Endothelial cell of umbilical vein (primary cell): ENCODE results near the gene SHPK. TPM values are rescaled to one million over a fixed set of nuclear protein-coding genes. Genes with fewer than 3 reads are reported as not detected.

Experiments used
- BruUV-seq: library from RNA; stranded (reverse); fragments of 400-500 nt; replicated peaks from 2 replicates; lab custom pipeline; 2021; lab: Mats Ljungman, UMichigan
- CTCF ChIA-PET: fragments of 300-600, 350-600 bp; sonication (Branson Sonifier 250); formaldehyde crosslinking; loops from one replicate; lab custom pipeline; 2021; ENCODE audit warnings: antibody characterized with exemption, inconsistent platforms; lab: Charles Lee
- POLR2A ChIA-PET: fragments of 300-600, 350-600 bp; sonication (Branson Sonifier 250); formaldehyde crosslinking; loops from one replicate; lab custom pipeline; 2021; ENCODE audit warnings: antibody characterized with exemption, inconsistent platforms; lab: Charles Lee
- DNase-seq: peaks from one replicate; pipeline ENCODE4 v3.0.0-alpha.2; 2011; ENCODE audit warnings: low read depth, low spot score
- FAIRE-seq: peaks from 2 replicates; lab custom pipeline; 2011; peaks lifted over from hg19 to GRCh38; lab: Jason Lieb, UNC
- H2AFZ ChIP-seq: 2 replicates; pipeline ENCODE4 v1.6.0; 2012; ENCODE audit warnings: low read depth, low read length, control low read depth, inconsistent platforms
- H3K27ac ChIP-seq: 2 replicates; pipeline ENCODE4 v1.5.1; 2011; ENCODE audit warnings: low read depth, mild to moderate bottlenecking, control low read depth, low read length, moderate library complexity; ENCODE audit not compliant: insufficient read depth
- H3K27me3 ChIP-seq, 2 experiments: 2 replicates each; pipeline versions ENCODE4 v1.6.0 to v1.6.1; 2011; ENCODE audit warnings: low read length in 2 of 2, mixed read lengths in 1 of 2; ENCODE audit not compliant: control insufficient read depth in 2 of 2, insufficient read depth in 2 of 2
- H3K36me3 ChIP-seq, 2 experiments: 2 replicates in 1 of 2; 3 replicates in 1 of 2; pipeline ENCODE4 v1.5.1; 2011; ENCODE audit warnings: low read length in 2 of 2, mild to moderate bottlenecking in 1 of 2, moderate library complexity in 1 of 2; ENCODE audit not compliant: control insufficient read depth in 2 of 2, insufficient read depth in 2 of 2; ENCODE audit errors: extremely low read depth in 1 of 2
- H3K4me1 ChIP-seq: 3 replicates; pipeline ENCODE4 v1.5.1; 2011; ENCODE audit warnings: mild to moderate bottlenecking, low read length; ENCODE audit not compliant: control insufficient read depth, insufficient read depth; ENCODE audit errors: extremely low read depth
- H3K4me2 ChIP-seq: 2 replicates; pipeline ENCODE4 v1.6.1; 2011; ENCODE audit warnings: low read length, control low read depth, mixed read lengths; ENCODE audit not compliant: insufficient read depth
- H3K4me3 ChIP-seq, 3 experiments: fragments of 200-600 bp in 1 of 3; sonication (generic), shearing (Covaris generic) in 1 of 3; replicated peaks in 1 of 3; 2 replicates each; pipeline ENCODE4 v1.5.1; 2011 to 2016; ENCODE audit warnings: control low read depth in 3 of 3, low read length in 3 of 3, mild to moderate bottlenecking in 2 of 3, inconsistent platforms in 1 of 3, low read depth in 1 of 3, moderate library complexity in 1 of 3; ENCODE audit not compliant: insufficient read depth in 1 of 3
- H3K79me2 ChIP-seq: 2 replicates; pipeline ENCODE4 v1.6.0; 2012; ENCODE audit warnings: low read length, inconsistent platforms; ENCODE audit not compliant: control insufficient read depth, insufficient read depth
- H3K9ac ChIP-seq: replicated peaks from 2 replicates; pipeline ENCODE3; 2011; ENCODE audit warnings: low read length, control low read depth; ENCODE audit not compliant: insufficient read depth; ENCODE audit errors: extremely low read depth
- H3K9me1 ChIP-seq: replicated peaks from 3 replicates; pipeline ENCODE4 v1.6.0; 2011; ENCODE audit warnings: mild to moderate bottlenecking, low read length; ENCODE audit not compliant: control insufficient read depth, insufficient read depth; ENCODE audit errors: extremely low read depth
- H3K9me3 ChIP-seq: replicated peaks from 2 replicates; pipeline ENCODE4 v1.5.1; 2012; ENCODE audit warnings: low read length, inconsistent platforms; ENCODE audit not compliant: control insufficient read depth, insufficient read depth
- H4K20me1 ChIP-seq: replicated peaks from 2 replicates; pipeline ENCODE3; 2011; ENCODE audit warnings: mild to moderate bottlenecking, low read length; ENCODE audit not compliant: control insufficient read depth, insufficient read depth; ENCODE audit errors: extremely low read depth
- EZH2 ChIP-seq: IDR thresholded peaks from 2 replicates; pipeline ENCODE4 v1.6.1; 2012; ENCODE audit warnings: borderline replicate concordance, low read depth, mild to moderate bottlenecking, moderate library complexity, low read length, inconsistent platforms; ENCODE audit not compliant: severe bottlenecking
- FOS ChIP-seq: IDR thresholded peaks from 2 replicates; pipeline ENCODE4 v1.6.1; 2011; ENCODE audit warnings: mild to moderate bottlenecking, low read length, moderate library complexity, borderline replicate concordance; ENCODE audit not compliant: insufficient read depth
- GATA2 ChIP-seq: IDR thresholded peaks from 2 replicates; pipeline ENCODE4 v1.7.0; 2011; ENCODE audit warnings: low read depth, mild to moderate bottlenecking, moderate library complexity, mixed read lengths, low read length; ENCODE audit not compliant: insufficient read length, insufficient read depth
- JUN ChIP-seq: IDR thresholded peaks from 2 replicates; pipeline ENCODE4 v1.6.1; 2011; ENCODE audit warnings: borderline replicate concordance, low read depth; ENCODE audit not compliant: insufficient read length, insufficient read depth
- MYC ChIP-seq: IDR thresholded peaks from one replicate; pipeline ENCODE4 v1.6.1; 2011; ENCODE audit warnings: mild to moderate bottlenecking, low read depth, low read length
- POLR2A ChIP-seq: IDR thresholded peaks from 2 replicates; pipeline ENCODE4 v1.6.1; 2012; ENCODE audit warnings: low read depth, mild to moderate bottlenecking, control low read depth, low read length
- POLR2AphosphoS5 ChIP-seq: IDR thresholded peaks from 2 replicates; pipeline ENCODE4 v1.6.1; 2012; ENCODE audit warnings: low read depth, mild to moderate bottlenecking, control low read depth, low read length, moderate library complexity; ENCODE audit not compliant: insufficient read depth
- dilution Hi-C: fragments of 300-500 bp; cut with MboI; formaldehyde crosslinking; loops from one replicate; pipeline ENCODE4 v1.15.0; 2019; ENCODE audit warnings: low sequenced_read_pairs; ENCODE audit not compliant: extremely low pct_ligation_motif_present
- intact Hi-C: fragments of 100-400 bp; cut with micrococcal nuclease; formaldehyde crosslinking; loops from one replicate; pipeline ENCODE4 v1.10.0; 2022
- polyA plus RNA-seq, 4 experiments: library from polyadenylated mRNA; depleted of rRNA in 3 of 4; stranded (reverse) in 3 of 4; unstranded in 1 of 4; fragments of >200 nt; gene quantifications; 2 replicates each; pipeline versions ENCODE4 v1.2.1 to v1.2.3, GENCODE V29; 2011 to 2012; ENCODE audit warnings: missing spikeins in 1 of 4
- total RNA-seq: library from RNA; stranded (reverse); gene quantifications from 2 replicates; pipeline ENCODE4 v1.2.3, GENCODE V29; 2021
- TF ChIP-seq, protein P1 (sequence below), 2 donors: IDR thresholded peaks; 1 replicate in 1 of 2; 2 replicates in 1 of 2; pipeline ENCODE4 v1.5.1; 2011; ENCODE audit warnings: low read length in 2 of 2, mild to moderate bottlenecking in 2 of 2, moderate library complexity in 2 of 2, control low read depth in 1 of 2, inconsistent platforms in 1 of 2, low read depth in 1 of 2; ENCODE audit not compliant: insufficient read depth in 1 of 2; ENCODE audit errors: extremely low read depth in 1 of 2
- TF ChIP-seq, protein P2 (sequence below): IDR thresholded peaks from 2 replicates; pipeline ENCODE4 v1.6.1; 2011; ENCODE audit not compliant: insufficient read depth, insufficient read length

The SHPK gene
- total and polyA plus RNA-seq, 2 donors (not counting 3 experiments of a cell fraction or from before 2014, with no cell fraction given), result 15.4 to 15.9 TPM

DNA sequence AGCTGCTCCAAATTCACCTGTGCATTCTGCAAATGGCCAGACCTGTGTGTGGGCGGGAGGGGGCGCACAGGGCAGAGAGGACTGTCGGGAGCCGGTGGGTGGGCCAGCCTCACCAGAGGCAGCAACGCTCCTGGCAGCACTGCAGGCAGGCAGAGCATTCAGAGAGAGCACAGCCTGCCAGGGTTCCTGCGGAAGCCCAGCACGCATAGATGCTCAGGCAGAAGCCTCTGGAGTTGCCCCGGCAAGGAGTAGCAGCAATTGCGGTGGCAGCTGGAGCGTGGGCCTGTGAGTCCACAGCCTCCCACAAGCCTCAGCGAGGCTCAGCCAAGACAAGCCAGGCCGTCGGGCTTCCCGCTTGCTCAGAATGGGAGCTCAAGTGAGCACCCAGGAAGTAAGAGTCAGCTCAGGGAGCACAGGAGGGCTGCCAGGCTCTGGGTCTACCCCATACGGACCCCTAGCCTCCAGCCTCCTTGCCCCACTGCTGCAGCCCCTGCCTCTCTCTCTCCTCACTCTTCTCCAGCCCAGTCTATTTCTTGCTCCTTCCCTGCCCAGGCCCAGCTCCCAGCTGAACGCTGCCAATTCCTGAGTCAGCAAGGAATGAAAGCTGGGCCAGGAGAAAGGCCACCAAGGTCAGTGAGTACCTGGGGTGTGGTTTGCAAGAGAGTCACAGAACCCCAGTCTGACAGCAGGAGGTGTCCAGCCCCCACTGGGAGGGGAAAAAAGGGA, 42.2 kb upstream of the SHPK start:
- FAIRE-seq, result no peak
- no peak overlapping the region for H3K27ac ChIP-seq
- no peaks in the 10 kb centered on the region for H4K20me1 ChIP-seq
- H3K4me3 ChIP-seq, result no peak overlapping the region
- H3K9me1 ChIP-seq, result no peaks in the 10 kb centered on the region
- no peak for DNase-seq
- no peaks in the 10 kb centered on the region for H3K79me2 ChIP-seq
- peaks cover 0 to 4% of the 10 kb centered on the region in 2 experiments for H3K27me3 ChIP-seq
- no peak overlapping the region for H3K9ac ChIP-seq
- TF ChIP-seq, protein P1, sequence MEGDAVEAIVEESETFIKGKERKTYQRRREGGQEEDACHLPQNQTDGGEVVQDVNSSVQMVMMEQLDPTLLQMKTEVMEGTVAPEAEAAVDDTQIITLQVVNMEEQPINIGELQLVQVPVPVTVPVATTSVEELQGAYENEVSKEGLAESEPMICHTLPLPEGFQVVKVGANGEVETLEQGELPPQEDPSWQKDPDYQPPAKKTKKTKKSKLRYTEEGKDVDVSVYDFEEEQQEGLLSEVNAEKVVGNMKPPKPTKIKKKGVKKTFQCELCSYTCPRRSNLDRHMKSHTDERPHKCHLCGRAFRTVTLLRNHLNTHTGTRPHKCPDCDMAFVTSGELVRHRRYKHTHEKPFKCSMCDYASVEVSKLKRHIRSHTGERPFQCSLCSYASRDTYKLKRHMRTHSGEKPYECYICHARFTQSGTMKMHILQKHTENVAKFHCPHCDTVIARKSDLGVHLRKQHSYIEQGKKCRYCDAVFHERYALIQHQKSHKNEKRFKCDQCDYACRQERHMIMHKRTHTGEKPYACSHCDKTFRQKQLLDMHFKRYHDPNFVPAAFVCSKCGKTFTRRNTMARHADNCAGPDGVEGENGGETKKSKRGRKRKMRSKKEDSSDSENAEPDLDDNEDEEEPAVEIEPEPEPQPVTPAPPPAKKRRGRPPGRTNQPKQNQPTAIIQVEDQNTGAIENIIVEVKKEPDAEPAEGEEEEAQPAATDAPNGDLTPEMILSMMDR (IDR thresholded peaks at IDR 0.05; ENCODE audit: extremely low read depth in 1 of 2, insufficient read depth in 1 of 2, low read depth in 1 of 2, low read length in 2 of 2), result no peak
- TF ChIP-seq MYC, result no peak
- H3K4me2 ChIP-seq, result no peak overlapping the region
- dilution Hi-C loops (no loop called here), intact Hi-C loops (no loop called here)
- H3K9me3 ChIP-seq, result no peaks in the 10 kb centered on the region
- CTCF ChIA-PET, result interaction anchor here (1.0 to 2.8 kb wide), 2 partner anchors 45 to 59 kb away, joined by 4 to 9 read pairs; partner anchors contain the start of gene HASPIN
- no peaks in the 10 kb centered on the region for H3K4me1 ChIP-seq
- no TSS peak for BruUV-seq
- POLR2A ChIA-PET, result no interaction called here
- no peaks in the 10 kb centered on the region for H3K36me3 ChIP-seq
- H2AFZ ChIP-seq, result no peak overlapping the region

DNA sequence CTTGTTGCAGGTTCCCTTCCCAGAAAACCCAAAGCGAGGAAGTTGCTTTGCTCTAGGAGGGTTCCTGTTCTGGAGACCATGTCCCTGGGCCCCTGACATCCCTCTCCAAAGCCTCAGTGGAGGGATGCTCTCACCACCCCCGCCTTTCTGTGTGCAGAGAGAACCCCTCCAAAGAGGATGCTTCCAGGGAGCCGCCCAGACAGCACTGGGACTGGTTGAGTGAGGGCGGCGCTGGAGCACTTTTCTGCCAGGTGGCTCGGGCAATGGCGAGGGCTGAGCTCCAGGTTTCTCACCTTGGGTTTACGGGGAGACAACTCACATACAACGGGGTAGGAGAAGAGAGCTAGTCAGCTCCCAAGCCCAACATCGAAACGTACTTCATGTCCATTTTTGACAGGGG, 39.8 kb upstream of the SHPK start:
- Histone ChIP-seq H3K4me3 (no peak overlapping the region), H3K9me3 (no peaks in the 10 kb centered on the region), H3K4me2 (no peak overlapping the region), H3K27ac (no peak overlapping the region), H2AFZ (no peak overlapping the region), H3K9me1 (no peaks in the 10 kb centered on the region), H3K27me3 (peaks cover 0 to 2% of the 10 kb centered on the region in 2 experiments), H4K20me1 (no peaks in the 10 kb centered on the region), H3K9ac (no peak overlapping the region), H3K36me3 (no peaks in the 10 kb centered on the region), H3K79me2 (no peaks in the 10 kb centered on the region), H3K4me1 (no peaks in the 10 kb centered on the region)
- intact Hi-C loops, result no loop called here
- dilution Hi-C loops, result no loop called here
- ChIA-PET POLR2A (no interaction called here), CTCF (interaction anchor here (0.9 to 2.8 kb wide), 2 partner anchors 13 to 62 kb away, joined by 3 to 9 read pairs; no protein-coding TSS in a partner anchor)
- BruUV-seq, result no TSS peak
- DNase-seq (no peak), FAIRE-seq (no peak)
- no peak for TF ChIP-seq FOS
- no peak for TF ChIP-seq JUN
- no peak for TF ChIP-seq GATA2
- TF ChIP-seq, protein P2, sequence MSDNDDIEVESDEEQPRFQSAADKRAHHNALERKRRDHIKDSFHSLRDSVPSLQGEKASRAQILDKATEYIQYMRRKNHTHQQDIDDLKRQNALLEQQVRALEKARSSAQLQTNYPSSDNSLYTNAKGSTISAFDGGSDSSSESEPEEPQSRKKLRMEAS, result no peak
- TF ChIP-seq MYC, result no peak
- no peak for TF ChIP-seq EZH2
- TF ChIP-seq, protein P1 (IDR thresholded peaks at IDR 0.05; ENCODE audit: extremely low read depth in 1 of 2, insufficient read depth in 1 of 2, low read depth in 1 of 2, low read length in 2 of 2), result no peak
- no peak for TF ChIP-seq POLR2A
- TF ChIP-seq POLR2AphosphoS5, result no peak
